PC-9 (cell line): ENCODE measurements around the gene EPHB4.

Experiments used
- EZH2 ChIP-seq: fragments of 200-600 bp; sonication (generic); IDR thresholded peaks from 2 replicates; pipeline ENCODE4 v1.8.0; 2017; ENCODE audit warnings: antibody characterized with exemption, low read depth
- TF ChIP-seq, protein P1 (sequence below): fragments of 200-600 bp; sonication (generic); conservative IDR thresholded peaks from 2 replicates; pipeline ENCODE4 v1.6.1; 2017; ENCODE audit warnings: mixed run types, antibody characterized with exemption, mild to moderate bottlenecking, moderate library complexity

DNA sequence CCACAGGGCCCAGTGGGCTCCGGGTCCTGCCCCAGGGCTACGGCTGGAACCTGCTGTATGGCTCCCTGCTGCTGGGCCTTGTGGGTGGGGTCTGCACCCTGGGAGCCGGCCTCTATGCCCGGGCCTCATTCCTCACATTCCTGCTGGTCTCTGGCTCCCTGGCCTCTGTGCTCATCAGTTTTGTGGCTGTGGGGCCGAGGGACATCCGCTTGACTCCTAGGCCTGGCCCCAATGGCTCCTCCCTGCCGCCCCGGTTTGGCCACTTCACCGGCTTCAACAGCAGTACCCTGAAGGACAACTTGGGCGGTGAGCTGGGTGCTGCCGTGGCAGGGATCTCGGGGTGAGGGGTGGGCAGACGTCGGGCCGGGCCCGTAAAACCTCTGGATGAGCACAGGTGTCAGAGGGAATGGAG, 29.6 kb upstream of the EPHB4 start:
- TF ChIP-seq, protein P1, sequence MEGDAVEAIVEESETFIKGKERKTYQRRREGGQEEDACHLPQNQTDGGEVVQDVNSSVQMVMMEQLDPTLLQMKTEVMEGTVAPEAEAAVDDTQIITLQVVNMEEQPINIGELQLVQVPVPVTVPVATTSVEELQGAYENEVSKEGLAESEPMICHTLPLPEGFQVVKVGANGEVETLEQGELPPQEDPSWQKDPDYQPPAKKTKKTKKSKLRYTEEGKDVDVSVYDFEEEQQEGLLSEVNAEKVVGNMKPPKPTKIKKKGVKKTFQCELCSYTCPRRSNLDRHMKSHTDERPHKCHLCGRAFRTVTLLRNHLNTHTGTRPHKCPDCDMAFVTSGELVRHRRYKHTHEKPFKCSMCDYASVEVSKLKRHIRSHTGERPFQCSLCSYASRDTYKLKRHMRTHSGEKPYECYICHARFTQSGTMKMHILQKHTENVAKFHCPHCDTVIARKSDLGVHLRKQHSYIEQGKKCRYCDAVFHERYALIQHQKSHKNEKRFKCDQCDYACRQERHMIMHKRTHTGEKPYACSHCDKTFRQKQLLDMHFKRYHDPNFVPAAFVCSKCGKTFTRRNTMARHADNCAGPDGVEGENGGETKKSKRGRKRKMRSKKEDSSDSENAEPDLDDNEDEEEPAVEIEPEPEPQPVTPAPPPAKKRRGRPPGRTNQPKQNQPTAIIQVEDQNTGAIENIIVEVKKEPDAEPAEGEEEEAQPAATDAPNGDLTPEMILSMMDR: no peak
- no peak for TF ChIP-seq EZH2
